ENCODE results near the gene TMEM82. TPM values are rescaled to one million over a fixed set of nuclear protein-coding genes. Genes with fewer than 3 reads are reported as not detected.

Gene TMEM82
- total RNA-seq, 2 donors from 2014 or later: 0.46 to 3.2 TPM

- Mint-ChIP-seq H3K9me3 (no peaks in the 10 kb centered on the region), H3K27ac (peak overlapping the region; percentile 21), H3K4me1 (no peaks in the 10 kb centered on the region), H3K4me3 (no peak overlapping the region), H3K27me3 (ENCODE audit: insufficient read depth) (no peaks in the 10 kb centered on the region), H3K36me3 (ENCODE audit: low read depth) (peaks cover 26% of the 10 kb centered on the region)
- Histone ChIP-seq H3K9me3 (ENCODE audit: control insufficient read depth, low read length) (no peaks in the 10 kb centered on the region), H3K9ac (ENCODE audit: extremely low read depth, low read length, poor library complexity, severe bottlenecking) (no peak overlapping the region), H3K4me1 (ENCODE audit: control insufficient read depth, insufficient read depth, low read length) (no peaks in the 10 kb centered on the region), H3K27ac (ENCODE audit: low read depth, low read length) (no peak overlapping the region), H3K27me3 (ENCODE audit: control insufficient read depth, insufficient read depth, low read length, poor library complexity, severe bottlenecking) (no peaks in the 10 kb centered on the region), H3K4me3 (ENCODE audit: low read length) (no peak overlapping the region), H3K36me3 (ENCODE audit: control insufficient read depth, insufficient read depth, low read length) (peaks cover 12% of the 10 kb centered on the region)
- no peak for DNase-seq
- WGBS, 2 experiments (ENCODE audit: insufficient coverage in 1 of 2, insufficient read length in 1 of 2): 89 to 93% methylated on average over 9 to 15 of the region's 15 CpGs
- TF ChIP-seq CTCF (conservative IDR thresholded peaks at IDR 0.05): no peak
Measured at GRCh38 chr1:15708486-15709137, 33.7 kb upstream of the TMEM82 start.

- no peak overlapping the region for H3K27ac ChIP-seq (ENCODE audit: low read depth, low read length)
- H3K4me1 ChIP-seq (ENCODE audit: control insufficient read depth, insufficient read depth, low read length): no peaks in the 10 kb centered on the region
- 89 to 96% methylated on average over 3 to 4 of the region's 4 CpGs for WGBS, 2 experiments (ENCODE audit: insufficient coverage in 1 of 2, insufficient read length in 1 of 2)
- Mint-ChIP-seq H3K9me3 (peaks cover 4% of the 10 kb centered on the region), H3K4me1 (no peaks in the 10 kb centered on the region), H3K4me3 (no peak overlapping the region), H3K27ac (no peak overlapping the region), H3K27me3 (ENCODE audit: insufficient read depth) (no peaks in the 10 kb centered on the region), H3K36me3 (ENCODE audit: low read depth) (peaks cover 29% of the 10 kb centered on the region)
- no peak for DNase-seq
- no peak for TF ChIP-seq CTCF (conservative IDR thresholded peaks at IDR 0.05)
- no peak overlapping the region for H3K4me3 ChIP-seq (ENCODE audit: low read length)
- H3K27me3 ChIP-seq (ENCODE audit: control insufficient read depth, insufficient read depth, low read length, poor library complexity, severe bottlenecking): no peaks in the 10 kb centered on the region
- peaks cover 12% of the 10 kb centered on the region for H3K36me3 ChIP-seq (ENCODE audit: control insufficient read depth, insufficient read depth, low read length)
- no peaks in the 10 kb centered on the region for H3K9me3 ChIP-seq (ENCODE audit: control insufficient read depth, low read length)
- no peak overlapping the region for H3K9ac ChIP-seq (ENCODE audit: extremely low read depth, low read length, poor library complexity, severe bottlenecking)
Measured at GRCh38 chr1:15709226-15709625, 33.1 kb upstream of the TMEM82 start.

GRCh38 chr1:15712168-15712567 lies 30.1 kb upstream of the TMEM82 start:
- H3K4me1 Mint-ChIP-seq: no peaks in the 10 kb centered on the region
- H3K36me3 ChIP-seq (ENCODE audit: control insufficient read depth, insufficient read depth, low read length): peaks cover 19% of the 10 kb centered on the region

More at GRCh38 chr1:15712168-15712567, 30.1 kb upstream of the TMEM82 start:
- H3K4me3 ChIP-seq (ENCODE audit: low read length): no peak overlapping the region
- no peak for DNase-seq
- 95 to 100% methylated on average over 3 to 4 of the region's 4 CpGs for WGBS, 2 experiments (ENCODE audit: insufficient coverage in 1 of 2, insufficient read length in 1 of 2)
- Mint-ChIP-seq H3K36me3 (ENCODE audit: low read depth) (peaks cover 22% of the 10 kb centered on the region), H3K4me3 (no peak overlapping the region), H3K27me3 (ENCODE audit: insufficient read depth) (no peaks in the 10 kb centered on the region), H3K27ac (no peak overlapping the region), H3K9me3 (peaks cover 4% of the 10 kb centered on the region)
- H3K27me3 ChIP-seq (ENCODE audit: control insufficient read depth, insufficient read depth, low read length, poor library complexity, severe bottlenecking): no peaks in the 10 kb centered on the region
- H3K4me1 ChIP-seq (ENCODE audit: control insufficient read depth, insufficient read depth, low read length): no peaks in the 10 kb centered on the region
- H3K27ac ChIP-seq (ENCODE audit: low read depth, low read length): no peak overlapping the region
- TF ChIP-seq CTCF (conservative IDR thresholded peaks at IDR 0.05): no peak
- no peak overlapping the region for H3K9ac ChIP-seq (ENCODE audit: extremely low read depth, low read length, poor library complexity, severe bottlenecking)
- H3K9me3 ChIP-seq (ENCODE audit: control insufficient read depth, low read length): no peaks in the 10 kb centered on the region

All from endodermal cell (in vitro differentiated cells).